ENCODE results near the gene FBXO4.

The FBXO4 gene, protein sequence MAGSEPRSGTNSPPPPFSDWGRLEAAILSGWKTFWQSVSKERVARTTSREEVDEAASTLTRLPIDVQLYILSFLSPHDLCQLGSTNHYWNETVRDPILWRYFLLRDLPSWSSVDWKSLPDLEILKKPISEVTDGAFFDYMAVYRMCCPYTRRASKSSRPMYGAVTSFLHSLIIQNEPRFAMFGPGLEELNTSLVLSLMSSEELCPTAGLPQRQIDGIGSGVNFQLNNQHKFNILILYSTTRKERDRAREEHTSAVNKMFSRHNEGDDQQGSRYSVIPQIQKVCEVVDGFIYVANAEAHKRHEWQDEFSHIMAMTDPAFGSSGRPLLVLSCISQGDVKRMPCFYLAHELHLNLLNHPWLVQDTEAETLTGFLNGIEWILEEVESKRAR

DNA sequence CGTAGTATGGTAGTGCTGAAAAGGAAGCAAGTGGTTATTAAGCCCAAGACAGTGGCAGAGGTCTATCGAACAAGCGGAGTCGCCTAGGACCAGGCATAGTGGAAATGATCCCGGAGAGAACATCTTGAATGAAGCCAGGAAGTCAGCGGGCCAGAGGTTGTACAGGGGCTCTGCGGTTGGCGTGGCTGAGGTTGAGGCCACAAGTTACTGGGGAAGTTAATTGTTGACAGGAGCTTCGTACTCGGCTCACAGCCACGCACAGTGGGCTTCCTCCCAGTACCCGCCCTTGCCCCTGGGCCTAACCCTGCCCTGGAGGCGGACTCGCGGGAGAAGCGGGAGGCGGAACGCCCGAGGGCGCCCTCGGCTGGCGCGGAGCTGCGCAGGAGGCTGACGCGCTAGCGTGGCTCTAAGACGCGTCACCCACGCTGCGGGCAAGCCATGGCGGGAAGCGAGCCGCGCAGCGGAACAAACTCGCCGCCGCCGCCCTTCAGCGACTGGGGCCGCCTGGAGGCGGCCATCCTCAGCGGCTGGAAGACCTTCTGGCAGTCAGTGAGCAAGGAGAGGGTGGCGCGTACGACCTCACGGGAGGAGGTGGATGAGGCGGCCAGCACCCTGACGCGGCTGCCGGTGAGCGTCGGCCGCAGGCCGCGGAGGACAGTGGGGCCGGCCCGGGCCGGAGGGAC, at the start of gene FBXO4:
Gene FBXO4, plus strand, starts transcription at position 410 of the 683 bp plus-strand sequence. Its CDS starts 29 bp downstream, at position 439.
- peak; percentile 54 for DNase-seq

DNA sequence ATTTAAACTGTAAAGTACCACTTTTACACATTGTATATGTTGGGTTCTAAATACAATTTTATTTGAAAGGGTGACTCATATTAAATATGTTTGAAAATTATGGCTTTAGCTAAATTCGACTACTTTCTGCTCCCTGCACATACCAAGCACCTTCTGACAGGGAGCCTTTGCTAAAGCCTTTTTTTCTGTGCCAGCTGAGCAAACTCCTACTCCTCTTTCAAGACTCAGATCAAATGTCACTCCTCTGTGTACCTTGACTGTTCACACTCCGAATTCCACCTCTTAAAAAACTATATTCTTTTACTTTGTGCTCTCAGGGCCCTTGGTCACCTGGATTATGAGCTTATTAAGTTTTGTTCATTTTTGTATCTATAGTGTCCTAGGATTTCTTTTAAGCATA, 48.4 kb upstream of the FBXO4 start:
- DNase-seq: no peak

DNA sequence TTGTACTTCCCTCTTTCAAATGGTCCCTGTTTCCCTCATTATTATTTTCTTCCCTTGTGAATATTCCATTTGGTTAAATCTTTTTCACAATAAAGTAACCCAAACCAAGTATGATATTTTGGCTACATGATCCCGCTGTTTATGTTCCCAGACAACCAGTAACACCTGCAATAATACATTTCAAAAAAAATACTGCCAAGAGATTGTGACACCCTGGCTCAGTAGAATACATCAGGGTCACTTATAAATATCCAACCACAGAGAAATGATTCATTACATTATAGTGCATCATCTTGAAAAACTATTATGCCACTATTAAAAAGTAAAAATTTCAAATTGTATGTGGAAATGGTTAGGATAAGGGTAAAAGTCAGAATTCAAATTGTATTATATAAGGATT, 47.7 kb upstream of the FBXO4 start:
- no peak for DNase-seq

DNA sequence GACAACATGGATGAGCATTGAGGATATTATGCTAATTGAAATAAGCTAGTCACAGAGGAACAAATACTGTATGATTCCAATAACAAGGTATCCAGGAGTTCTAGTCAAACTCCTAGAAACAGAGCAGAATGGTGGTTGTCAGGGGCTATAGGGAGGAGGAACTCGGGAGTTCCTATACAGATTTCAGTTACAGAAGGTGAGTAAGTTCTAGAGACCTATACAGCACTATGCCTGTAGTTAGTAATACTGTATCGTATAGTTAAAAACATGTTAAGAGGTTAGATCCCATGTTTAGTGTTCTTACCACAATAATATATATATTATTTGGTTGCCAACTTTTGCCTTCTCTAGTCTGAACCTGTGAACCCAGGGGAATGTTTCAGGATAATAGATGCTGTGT, 46.9 kb upstream of the FBXO4 start:
- no peak for DNase-seq

DNA sequence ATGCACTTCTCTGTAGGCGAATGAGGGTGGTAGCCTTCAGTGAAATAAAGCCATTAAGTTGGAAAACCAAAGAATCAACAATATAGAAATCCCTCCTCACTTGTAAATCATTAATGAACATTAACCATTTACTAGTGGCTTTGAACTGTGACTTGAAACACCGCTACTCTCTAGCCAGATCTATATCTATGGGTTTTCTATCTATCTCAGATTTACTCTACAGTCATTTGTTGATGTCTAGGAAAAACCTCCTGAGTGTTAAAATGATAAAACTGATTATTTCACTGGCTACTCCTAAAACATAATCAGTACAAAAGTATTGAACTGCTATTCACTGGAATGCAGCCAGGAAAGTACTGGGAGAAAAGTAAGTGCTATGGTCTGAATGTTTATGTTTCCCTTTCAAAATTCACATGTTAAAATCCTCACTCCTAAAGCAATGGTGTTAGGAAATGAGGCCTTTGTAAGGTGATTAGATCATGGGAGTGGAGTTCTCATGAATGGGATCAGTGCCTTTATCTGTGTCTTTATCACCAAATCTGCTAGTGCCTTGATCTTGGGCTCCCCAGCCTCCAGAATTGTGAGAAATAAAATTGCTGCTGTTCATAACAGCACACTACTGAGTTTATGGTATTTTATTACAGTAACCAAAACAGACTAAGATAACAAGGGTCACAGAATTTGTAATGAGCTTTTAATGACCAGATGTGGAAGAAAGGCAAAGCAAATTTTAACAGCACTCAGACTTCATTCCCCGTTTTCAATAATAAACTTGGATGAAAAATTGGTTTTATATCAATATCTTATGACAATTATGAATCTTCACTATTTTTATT, 46.2 kb upstream of the FBXO4 start:
- DNase-seq: no peak

DNA sequence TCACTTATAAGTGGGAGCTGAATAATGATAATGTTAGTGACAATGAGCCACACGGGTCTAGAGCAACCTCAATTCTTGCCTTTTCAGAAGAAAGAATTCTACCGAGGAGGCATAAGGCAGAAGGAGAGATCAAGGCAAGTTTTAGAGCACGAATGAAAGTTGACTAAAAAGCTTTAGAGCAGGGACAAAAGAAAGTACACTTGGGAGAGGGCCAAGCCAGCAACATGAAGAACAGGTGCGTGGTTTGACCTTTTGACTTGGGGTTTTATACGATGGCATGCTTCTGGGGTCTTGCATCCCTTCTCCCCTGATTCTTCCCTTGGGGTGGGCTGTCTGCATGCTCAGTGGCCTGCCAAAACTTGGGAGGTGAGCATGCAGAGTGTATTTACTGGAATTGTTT, 42.3 kb upstream of the FBXO4 start:
- no peak for DNase-seq

DNA sequence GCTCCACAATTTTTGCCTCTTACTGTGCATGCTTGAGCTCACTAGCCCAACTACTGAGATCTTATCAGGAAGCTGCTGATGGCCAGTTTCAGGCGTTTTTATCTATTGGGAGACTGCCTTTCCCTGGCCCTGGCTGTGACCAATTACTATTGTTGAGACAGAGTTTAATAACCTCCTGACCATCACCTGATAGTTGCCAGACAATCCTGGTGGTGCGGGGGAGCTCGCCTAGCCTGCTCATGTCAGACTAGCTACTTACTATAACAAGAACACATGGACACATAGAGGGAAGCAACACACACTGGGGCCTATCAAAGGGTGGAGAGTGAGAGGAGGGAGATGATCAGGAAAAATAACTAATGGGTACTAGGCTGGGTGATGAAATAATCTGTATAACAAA, 41.8 kb upstream of the FBXO4 start:
- DNase-seq: no peak

DNA sequence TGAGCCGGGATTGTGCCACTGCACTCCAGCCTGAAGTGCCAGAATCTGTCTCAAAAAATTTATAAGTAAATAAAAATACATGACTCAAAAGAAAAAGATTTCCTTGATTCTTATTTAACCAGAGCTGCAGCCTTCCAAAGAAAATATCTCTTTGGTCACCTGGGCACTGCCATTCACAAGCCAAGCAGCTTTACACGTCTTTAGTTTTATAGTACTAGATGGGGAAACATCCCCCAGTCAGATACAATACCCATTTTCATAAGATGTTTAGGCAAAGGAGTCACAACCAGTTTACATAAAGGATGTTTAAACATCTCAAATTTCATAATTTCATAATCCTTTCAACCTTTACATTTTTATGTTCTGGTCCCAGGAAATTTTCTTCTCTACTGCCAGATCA, 41.1 kb upstream of the FBXO4 start:
- no peak for DNase-seq

DNA sequence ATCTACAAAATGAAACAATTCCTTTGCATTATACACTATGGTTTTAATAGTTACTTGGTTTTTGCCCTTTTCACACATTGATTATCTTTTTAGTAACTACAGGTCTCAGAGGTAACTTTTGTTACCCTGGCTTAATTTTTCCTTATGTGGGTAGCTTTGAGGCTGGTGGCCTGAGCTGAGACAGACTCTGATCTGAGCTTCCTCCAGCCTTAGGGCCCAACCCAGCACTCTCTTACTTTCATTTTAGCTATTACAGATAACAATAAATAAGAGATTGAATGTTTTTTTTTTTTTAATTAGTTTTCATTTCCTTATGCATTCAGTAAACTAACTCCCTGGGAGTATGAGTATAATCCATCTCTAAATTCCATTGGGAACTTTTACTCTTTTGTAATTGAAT, 39.8 kb upstream of the FBXO4 start:
- no peak for DNase-seq

DNA sequence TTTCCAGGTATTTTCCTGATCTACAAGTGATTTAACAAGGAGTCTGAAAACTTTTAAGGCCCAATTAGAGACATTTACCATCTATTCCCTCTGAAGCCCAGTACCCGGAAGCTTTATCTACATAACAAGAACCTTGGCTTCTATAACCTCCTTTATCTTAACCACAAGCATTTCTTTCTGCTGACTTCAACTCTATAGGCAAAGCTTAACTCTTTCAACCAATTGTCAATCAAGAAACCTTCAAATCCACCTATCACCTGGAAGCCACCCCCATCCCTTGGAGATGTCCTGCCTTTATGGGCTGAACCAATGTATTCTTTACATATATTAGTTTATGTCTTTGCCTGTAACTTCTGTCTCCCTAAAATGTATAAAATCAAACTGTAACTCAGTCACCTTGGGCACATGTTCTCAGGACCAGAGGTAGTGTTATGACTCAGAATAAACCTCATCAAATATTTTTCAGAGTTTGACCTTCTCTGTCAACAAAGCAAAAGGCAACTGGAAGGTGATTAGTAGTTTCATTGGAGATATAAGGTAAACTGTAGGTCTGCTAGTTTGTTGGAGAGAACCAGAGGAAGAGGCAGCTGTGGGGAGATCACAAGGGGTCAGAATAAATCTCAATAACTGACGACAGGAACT, 33.9 kb upstream of the FBXO4 start:
- no peak for DNase-seq

DNA sequence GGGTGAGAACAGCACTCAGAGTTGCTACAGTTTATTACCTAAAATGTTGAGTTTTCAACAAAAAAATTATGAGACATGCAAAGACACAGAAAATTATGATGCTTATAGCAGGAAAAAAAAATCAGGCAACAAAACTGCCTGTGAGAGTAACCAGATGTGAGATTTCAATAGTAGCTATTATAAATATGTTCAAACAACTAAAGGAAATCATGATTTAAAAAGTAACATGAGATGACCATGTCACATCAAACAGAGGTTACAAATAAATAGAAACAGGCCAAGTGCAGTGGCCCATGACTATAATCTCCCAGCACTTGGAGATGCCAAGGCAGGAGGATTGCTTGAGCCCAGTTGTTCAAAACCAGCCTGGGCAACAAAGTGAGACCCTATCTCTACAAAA, 33.0 kb upstream of the FBXO4 start:
- no peak for DNase-seq

DNA sequence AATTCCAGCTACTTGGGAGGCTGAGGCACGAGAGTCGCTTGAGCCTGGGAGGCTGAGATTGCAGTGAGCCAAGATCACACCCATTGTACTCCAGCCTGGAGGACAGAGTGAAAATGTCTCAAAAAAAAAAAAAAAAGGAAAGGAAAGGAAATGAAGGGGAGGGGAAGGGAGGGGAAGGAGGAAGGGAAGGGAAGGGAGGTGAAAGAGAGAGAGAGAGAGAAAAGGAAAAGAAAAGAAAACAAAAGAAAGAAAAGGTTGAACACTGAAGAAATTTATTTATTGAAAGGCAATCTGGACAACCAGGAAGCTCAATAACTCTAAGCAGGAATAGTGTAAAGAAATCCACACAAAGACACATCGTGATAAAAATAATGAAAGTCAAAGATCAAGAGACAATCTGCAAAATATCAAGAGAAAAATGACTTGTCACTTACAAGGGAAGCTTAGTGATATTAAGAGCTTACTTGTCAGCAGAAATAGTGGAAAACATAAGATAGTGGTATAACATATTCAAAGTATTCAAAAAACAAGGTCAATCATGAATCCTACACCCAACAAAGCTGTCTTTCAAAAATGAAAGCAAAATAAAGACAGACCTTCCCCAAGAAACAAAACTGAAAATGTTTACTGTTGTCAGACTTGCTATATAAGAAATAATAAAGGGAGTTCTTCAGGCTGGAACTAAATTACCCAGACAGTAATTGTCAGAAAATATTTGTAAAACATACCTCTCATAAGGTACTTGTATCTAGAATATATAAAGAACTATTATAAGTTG, 31.8 kb upstream of the FBXO4 start:
- no peak for DNase-seq

DNA sequence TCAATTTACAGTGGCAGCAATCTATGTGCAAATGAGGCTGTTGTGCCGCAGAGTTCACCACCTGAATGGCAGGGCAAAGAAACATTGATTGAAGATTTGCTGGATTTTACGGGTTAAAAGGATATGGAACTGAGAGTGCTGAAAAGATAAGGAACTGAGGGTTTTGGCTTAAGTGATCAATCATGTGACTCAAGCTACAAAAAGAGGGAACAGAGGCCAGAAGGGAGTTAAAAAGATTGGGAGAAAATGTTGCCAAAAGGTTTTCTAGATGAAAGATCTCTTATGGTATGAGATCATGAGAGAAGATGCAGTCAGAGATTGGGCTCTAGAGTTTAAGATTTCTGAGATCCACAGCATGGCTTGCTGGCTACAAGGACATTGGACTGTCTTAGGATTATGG, 28.9 kb upstream of the FBXO4 start:
- no peak for DNase-seq

DNA sequence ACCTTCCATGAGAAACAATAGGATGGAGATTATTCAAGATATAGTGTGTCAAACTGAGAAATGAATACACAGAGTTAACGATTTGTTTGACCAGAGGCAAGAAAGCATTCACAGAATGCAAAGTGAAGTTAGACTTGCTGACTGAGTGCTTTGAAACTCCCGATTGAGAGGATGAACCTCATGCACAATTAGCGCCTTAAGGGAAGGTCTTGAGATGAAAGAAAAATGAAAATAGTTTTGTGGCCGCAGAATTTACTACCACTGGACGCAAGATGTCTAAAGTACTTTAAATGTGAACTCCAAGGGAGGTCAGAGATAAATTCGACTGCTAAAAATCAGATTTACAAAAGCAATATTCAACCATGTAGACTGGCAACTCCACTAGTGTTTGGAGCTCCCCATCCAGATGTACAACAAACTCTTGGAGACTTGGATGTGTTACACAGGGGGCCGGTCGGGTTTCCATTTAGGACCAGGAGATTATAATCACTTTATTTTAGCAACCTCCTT, 21.6 kb upstream of the FBXO4 start:
- DNase-seq: no peak

DNA sequence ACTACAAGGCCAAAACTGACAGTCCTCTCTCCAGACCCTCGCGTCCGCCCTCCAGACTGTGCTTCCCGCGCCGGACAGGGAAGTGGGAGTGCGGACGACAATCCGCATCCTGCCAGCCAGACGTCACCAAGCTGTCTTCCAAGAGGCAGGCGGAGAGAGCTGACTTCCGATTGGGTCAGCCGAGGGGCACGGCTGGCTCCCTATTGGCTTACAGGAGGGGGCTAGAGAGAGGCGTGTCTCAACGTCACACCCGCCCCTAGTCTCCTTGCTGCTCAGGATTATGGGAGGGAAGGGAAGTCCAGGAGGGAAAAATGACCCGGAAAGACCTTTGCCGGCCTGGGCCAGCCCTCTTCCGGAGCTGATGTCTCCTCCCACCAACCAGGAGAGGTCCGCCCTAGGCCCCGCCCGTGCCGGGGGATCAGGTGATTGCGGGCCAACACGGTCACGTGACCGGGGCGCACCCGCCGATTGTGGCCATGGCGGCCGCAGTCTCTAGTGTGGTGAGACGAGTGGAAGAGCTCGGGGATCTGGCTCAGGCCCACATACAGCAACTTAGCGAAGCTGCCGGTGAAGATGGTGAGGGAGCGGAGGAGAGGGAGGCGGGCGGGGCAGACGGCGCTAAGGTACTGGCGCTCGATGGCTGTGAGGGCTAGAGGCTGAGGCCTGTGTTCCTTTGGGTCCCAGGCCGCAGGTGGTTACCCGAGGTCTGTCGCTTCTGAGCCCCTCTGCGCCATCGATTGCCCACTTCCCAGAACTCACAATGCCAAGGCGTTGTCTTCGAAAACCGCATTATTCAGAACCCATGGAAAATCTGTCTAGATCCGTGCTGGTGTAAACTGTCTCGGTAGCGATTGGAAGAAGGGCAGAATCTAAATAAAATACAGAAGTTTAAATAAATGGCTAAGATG, 20.9 kb upstream of the FBXO4 start, which contains the start of gene RIMOC1:
Gene RIMOC1, plus strand, starts transcription at position 453 of the 908 bp plus-strand sequence. Its CDS starts 24 bp downstream, at position 477.
- peak; percentile 99 for DNase-seq

DNA sequence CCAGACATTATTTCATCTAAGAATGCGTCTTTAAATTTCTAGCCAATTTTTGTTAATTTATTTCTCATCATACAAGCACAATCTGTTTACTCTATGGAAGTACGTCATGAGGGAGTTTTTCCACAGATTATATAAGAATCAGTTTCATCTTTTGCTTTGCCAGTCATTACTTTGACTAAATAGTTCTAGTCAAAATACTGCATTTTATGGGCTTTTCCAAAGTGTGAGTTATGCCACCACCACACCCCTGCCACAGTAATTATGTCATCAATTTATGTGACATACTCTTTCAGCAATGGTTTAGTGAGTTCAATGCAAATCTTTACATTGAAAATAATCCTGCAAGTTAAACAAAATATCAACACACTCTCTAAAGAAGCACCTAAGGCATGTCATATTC, 18.9 kb upstream of the FBXO4 start:
- no peak for DNase-seq

DNA sequence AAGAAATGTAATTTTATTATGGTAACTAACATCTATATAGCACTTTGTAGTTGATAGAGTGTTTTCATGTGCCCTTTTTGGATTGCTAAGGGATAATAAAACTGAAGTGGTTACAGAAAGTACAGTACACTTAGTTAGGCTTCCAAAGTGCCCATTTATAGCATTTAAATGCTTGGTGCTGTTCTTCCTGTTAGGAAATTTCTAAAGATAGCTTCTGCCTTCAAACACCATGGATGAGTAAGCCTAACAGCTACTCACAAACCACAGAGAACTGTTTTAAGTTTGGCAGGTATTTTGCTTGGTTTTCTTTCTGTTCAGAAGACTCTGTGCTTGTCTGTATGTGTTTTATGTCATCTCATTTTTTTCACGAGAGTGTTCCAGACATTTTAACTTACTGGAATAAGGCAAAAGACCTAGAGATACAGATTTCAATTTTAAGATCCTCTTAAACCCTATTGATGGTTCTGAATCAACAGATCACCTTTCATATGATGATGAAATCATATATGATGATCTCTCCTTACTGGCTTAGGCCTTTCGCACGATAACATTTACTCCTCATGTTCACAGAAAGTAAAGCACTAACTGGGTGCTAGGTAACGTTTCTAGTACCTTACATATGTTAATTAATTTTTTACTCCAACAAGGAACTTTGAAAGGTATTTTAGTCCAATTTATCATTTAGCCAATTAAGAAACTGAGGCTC, 16.6 kb upstream of the FBXO4 start:
- no peak for DNase-seq

DNA sequence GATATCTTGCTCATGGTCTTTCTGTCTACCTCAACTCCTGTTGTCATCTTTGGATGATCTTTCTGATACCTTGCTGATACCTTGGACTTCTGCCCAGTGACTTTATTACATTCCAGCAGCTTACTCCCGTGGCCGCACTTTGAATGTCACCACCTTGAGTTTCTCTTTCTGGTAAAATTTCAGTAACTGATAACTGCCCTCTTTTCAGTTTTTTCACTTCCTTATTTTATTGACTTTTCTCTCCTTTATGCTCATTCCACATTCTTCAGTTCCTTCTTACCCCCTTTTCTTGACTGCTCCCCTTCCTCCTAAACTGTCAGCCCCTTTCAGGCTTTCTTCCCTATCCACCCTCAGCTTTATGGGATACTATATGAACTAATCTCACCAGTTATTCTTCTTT, 7.0 kb upstream of the FBXO4 start:
- DNase-seq: no peak

DNA sequence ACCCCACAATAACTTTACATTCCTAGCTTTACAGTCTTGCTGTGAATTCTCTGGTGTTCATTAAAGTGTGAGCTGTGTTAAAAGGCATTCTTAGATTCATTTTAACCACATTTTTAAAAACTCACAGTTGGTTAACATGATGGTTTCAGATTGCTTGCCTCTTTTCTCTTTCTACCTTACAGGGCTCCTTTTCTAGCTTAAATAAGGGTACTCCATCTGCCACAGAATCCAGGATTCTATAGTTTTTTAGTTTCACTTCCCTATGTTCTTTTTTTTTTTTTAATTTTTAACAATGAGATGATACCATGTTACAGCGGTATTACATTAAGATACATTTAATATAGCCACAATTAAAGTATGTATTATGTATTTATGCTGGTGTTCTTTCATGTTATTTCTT, 3.9 kb upstream of the FBXO4 start:
- DNase-seq: no peak

DNA sequence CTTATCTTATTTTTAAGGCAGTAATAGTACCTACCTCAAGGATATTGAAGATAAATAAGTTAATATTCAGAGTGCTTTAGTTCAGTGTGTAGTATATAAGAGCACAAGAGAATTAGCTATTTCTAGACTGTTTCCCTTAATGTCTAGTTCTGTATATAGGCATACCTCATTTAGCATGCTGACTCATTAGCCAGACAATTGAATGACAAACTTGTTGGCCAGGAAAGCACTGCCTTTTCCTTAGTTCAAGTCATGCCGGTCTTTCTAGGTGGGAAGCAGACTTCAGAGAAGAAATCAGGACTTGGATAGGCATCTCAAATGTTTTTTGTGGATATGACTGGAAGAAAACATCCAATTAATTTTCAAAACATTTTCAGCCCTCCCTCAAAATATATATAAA, 3.2 kb upstream of the FBXO4 start:
- no peak for DNase-seq
